SK-MEL-5 (cell line): ENCODE measurements around the gene HCN4. TPM values are rescaled to one million over a fixed set of nuclear protein-coding genes. Genes with fewer than 3 reads are reported as not detected.

ENCODE experiments used
- DNase-seq: peaks from one replicate; pipeline ENCODE4 v3.0.0-alpha.2; 2016; ENCODE audit warnings: low read depth, low spot score
- in situ Hi-C: cut with HindIII; loops from 2 replicates; pipeline ENCODE4 v1.10.0; 2016; ENCODE audit warnings: low sequenced_read_pairs, high pct_unique_total_duplicates, low pct_unique_long_range_greater_than_20kb
- total RNA-seq: library from RNA; depleted of rRNA; stranded (reverse); fragments of >200 nt; shearing (Covaris generic); gene quantifications from 2 replicates; pipeline ENCODE4 v1.2.3, GENCODE V29; 2014

The HCN4 gene
- total RNA-seq, 1 experiment from 2014 or later, result not detected

- DNase-seq, result no peak
- in situ Hi-C loops, result no loop called here
These were observed 10.6 kb downstream of the HCN4 start for GRCh38 chr15:73357999-73358665.

GRCh38 chr15:73355612-73356265 lies 13.0 kb downstream of the HCN4 start:
- DNase-seq, result no peak
- in situ Hi-C loops, result no loop called here

- no peak for DNase-seq
- in situ Hi-C loops, result no loop called here
These were observed 14.5 kb downstream of the HCN4 start for GRCh38 chr15:73354241-73354640.

- DNase-seq, result no peak
- in situ Hi-C loops, result no loop called here
These were observed 15.0 kb downstream of the HCN4 start for GRCh38 chr15:73353734-73354133.

GRCh38 chr15:73352082-73352481 lies 16.7 kb downstream of the HCN4 start:
- no peak for DNase-seq
- in situ Hi-C loops, result no loop called here

- no peak for DNase-seq
- in situ Hi-C loops, result no loop called here
These were observed 19.6 kb downstream of the HCN4 start for GRCh38 chr15:73349191-73349590.

- peak; percentile 25 for DNase-seq
- in situ Hi-C loops, result no loop called here
These were observed 21.9 kb downstream of the HCN4 start for GRCh38 chr15:73346735-73347312.

GRCh38 chr15:73345658-73346057 lies 23.1 kb downstream of the HCN4 start:
- in situ Hi-C loops, result no loop called here
- DNase-seq, result no peak

- in situ Hi-C loops, result no loop called here
- no peak for DNase-seq
These were observed 24.7 kb downstream of the HCN4 start for GRCh38 chr15:73344056-73344455.

GRCh38 chr15:73341886-73342600 lies 26.7 kb downstream of the HCN4 start:
- in situ Hi-C loops, result no loop called here
- DNase-seq, result no peak

GRCh38 chr15:73340502-73341192 lies 28.1 kb downstream of the HCN4 start:
- DNase-seq, result no peak
- in situ Hi-C loops, result no loop called here

GRCh38 chr15:73338606-73339374 lies 30.0 kb downstream of the HCN4 start:
- in situ Hi-C loops, result no loop called here
- no peak for DNase-seq

- in situ Hi-C loops, result no loop called here
- DNase-seq, result no peak
These were observed 30.7 kb downstream of the HCN4 start for GRCh38 chr15:73338058-73338457.

GRCh38 chr15:73337187-73337586 lies 31.6 kb downstream of the HCN4 start:
- no peak for DNase-seq
- in situ Hi-C loops, result no loop called here

GRCh38 chr15:73336756-73337155 lies 32.0 kb downstream of the HCN4 start:
- no peak for DNase-seq
- in situ Hi-C loops, result no loop called here

- in situ Hi-C loops, result no loop called here
- DNase-seq, result no peak
These were observed 33.3 kb downstream of the HCN4 start for GRCh38 chr15:73335471-73335870.

- in situ Hi-C loops, result no loop called here
- DNase-seq, result no peak
These were observed 33.7 kb downstream of the HCN4 start for GRCh38 chr15:73335026-73335425.
